COLO829 (cell line): ENCODE data around the gene PTGFR.

Experiments
- DNase-seq: peaks from one replicate; pipeline ENCODE4 v3.0.0; 2012; ENCODE audit warnings: low spot score

Gene PTGFR

GRCh38 chr1:78490861-78491450 is at the start of gene PTGFR:
Gene PTGFR, plus strand, starts transcription at chr1:78490974. Its CDS starts 1,770 bp downstream, at chr1:78492744.
- DNase-seq: no peak

- DNase-seq: peak; percentile 42
These were observed 48.9 kb upstream of the PTGFR start for GRCh38 chr1:78441921-78442320.

GRCh38 chr1:78447086-78447485 is 43.7 kb upstream of the PTGFR start:
- no peak for DNase-seq

- DNase-seq: no peak
These were observed 26.3 kb upstream of the PTGFR start for GRCh38 chr1:78464449-78464891.

GRCh38 chr1:78465143-78465542 is 25.6 kb upstream of the PTGFR start:
- DNase-seq: no peak

- no peak for DNase-seq
These were observed 22.3 kb upstream of the PTGFR start for GRCh38 chr1:78468521-78468920.

GRCh38 chr1:78469576-78469975 is 21.2 kb upstream of the PTGFR start:
- DNase-seq: no peak

GRCh38 chr1:78471890-78472620 is 18.7 kb upstream of the PTGFR start:
- no peak for DNase-seq

GRCh38 chr1:78472851-78473496 is 17.8 kb upstream of the PTGFR start:
- no peak for DNase-seq

GRCh38 chr1:78474092-78474491 is 16.7 kb upstream of the PTGFR start:
- no peak for DNase-seq

GRCh38 chr1:78475888-78476610 is 14.7 kb upstream of the PTGFR start:
- DNase-seq: peak; percentile 15

GRCh38 chr1:78483903-78484302 is 6.9 kb upstream of the PTGFR start:
- DNase-seq: no peak

GRCh38 chr1:78491451-78492071 is 787 bp downstream of the PTGFR start:
- no peak for DNase-seq

- DNase-seq: no peak
These were observed 1.7 kb downstream of the PTGFR start for GRCh38 chr1:78492386-78492950.

- no peak for DNase-seq
These were observed 2.7 kb downstream of the PTGFR start for GRCh38 chr1:78493451-78493850.

- DNase-seq: no peak
These were observed 6.4 kb downstream of the PTGFR start for GRCh38 chr1:78497201-78497600.

GRCh38 chr1:78500529-78500928 is 9.8 kb downstream of the PTGFR start:
- no peak for DNase-seq

- no peak for DNase-seq
These were observed 10.4 kb downstream of the PTGFR start for GRCh38 chr1:78501203-78501602.

- DNase-seq: no peak
These were observed 20.6 kb downstream of the PTGFR start for GRCh38 chr1:78511334-78511733.

- DNase-seq: no peak
These were observed 25.9 kb downstream of the PTGFR start for GRCh38 chr1:78516716-78517115.

GRCh38 chr1:78519446-78519845 is 28.7 kb downstream of the PTGFR start:
- DNase-seq: peak; percentile 8

- no peak for DNase-seq
These were observed 29.4 kb downstream of the PTGFR start for GRCh38 chr1:78520216-78520615.
